LNCaP clone FGC (cell line): ENCODE data around the gene PDE2A.

Experiments used
- DNase-seq: peaks from one replicate; pipeline ENCODE4 v3.0.0-alpha.2; 2011; ENCODE audit warnings: low read depth
- H3K4me3 ChIP-seq: 2 replicates; pipeline ENCODE4 v1.5.1; 2011; ENCODE audit warnings: mild to moderate bottlenecking, low read depth, low read length, control low read depth
- TF ChIP-seq, protein P1 (sequence below): IDR thresholded peaks from 2 replicates; pipeline ENCODE4 v1.5.1; 2012; ENCODE audit warnings: mild to moderate bottlenecking; ENCODE audit not compliant: control insufficient read depth, insufficient read depth; ENCODE audit errors: extremely low read depth

Gene PDE2A

GRCh38 chr11:72705442-72706365 is 31.5 kb upstream of the PDE2A start:
- no peak for DNase-seq
- no peak overlapping the region for H3K4me3 ChIP-seq
- TF ChIP-seq, protein P1, sequence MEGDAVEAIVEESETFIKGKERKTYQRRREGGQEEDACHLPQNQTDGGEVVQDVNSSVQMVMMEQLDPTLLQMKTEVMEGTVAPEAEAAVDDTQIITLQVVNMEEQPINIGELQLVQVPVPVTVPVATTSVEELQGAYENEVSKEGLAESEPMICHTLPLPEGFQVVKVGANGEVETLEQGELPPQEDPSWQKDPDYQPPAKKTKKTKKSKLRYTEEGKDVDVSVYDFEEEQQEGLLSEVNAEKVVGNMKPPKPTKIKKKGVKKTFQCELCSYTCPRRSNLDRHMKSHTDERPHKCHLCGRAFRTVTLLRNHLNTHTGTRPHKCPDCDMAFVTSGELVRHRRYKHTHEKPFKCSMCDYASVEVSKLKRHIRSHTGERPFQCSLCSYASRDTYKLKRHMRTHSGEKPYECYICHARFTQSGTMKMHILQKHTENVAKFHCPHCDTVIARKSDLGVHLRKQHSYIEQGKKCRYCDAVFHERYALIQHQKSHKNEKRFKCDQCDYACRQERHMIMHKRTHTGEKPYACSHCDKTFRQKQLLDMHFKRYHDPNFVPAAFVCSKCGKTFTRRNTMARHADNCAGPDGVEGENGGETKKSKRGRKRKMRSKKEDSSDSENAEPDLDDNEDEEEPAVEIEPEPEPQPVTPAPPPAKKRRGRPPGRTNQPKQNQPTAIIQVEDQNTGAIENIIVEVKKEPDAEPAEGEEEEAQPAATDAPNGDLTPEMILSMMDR, result no peak

GRCh38 chr11:72704783-72705265 is 30.6 kb upstream of the PDE2A start:
- DNase-seq, result no peak
- TF ChIP-seq, protein P1, result no peak
- H3K4me3 ChIP-seq, result no peak overlapping the region

DNA sequence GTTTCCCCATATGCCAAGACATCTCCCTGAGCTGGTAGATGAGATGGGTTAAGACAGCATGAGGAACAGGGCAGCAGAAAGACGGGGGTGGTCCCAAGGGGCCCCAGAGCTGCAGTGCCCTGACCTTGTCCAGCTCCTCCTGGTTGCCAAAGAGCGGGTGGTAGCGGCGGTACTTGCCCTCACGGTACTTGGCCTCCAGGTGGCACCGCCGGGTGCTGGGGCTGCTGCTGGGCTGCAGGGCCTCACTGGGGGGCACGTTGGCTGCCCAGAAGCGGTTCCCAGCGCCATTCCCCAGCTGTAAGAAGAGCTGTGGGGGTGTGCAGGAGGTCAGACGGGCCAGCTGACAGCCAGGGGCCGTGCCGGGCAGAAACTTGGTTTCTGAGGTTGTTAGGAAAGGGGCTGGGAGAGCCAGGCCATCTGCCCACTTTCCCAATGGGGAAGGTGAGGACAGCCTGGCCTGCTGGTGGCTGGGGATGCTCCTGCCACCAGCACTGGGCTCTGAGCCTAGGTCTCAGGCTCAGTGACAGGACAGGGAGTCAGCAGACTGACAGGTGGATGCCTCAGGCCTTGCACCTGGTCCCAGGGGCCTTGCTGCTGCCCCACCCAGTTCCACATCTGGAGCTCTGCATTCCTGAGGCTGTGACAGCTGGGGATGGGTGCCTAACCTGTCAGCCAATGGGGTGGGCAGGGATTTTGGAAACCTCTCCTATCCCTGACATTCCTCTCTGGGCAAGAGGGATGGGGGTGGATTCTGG is 30.0 kb upstream of the PDE2A start:
- no peak for DNase-seq
- TF ChIP-seq, protein P1, result no peak
- H3K4me3 ChIP-seq, result no peak overlapping the region

GRCh38 chr11:72703267-72704008 is 29.2 kb upstream of the PDE2A start:
- no peak for DNase-seq
- TF ChIP-seq, protein P1, result no peak
- no peak overlapping the region for H3K4me3 ChIP-seq

- no peak for DNase-seq
- no peak overlapping the region for H3K4me3 ChIP-seq
- TF ChIP-seq, protein P1, result no peak
Measured at GRCh38 chr11:72702577-72703241, 28.5 kb upstream of the PDE2A start.

DNA sequence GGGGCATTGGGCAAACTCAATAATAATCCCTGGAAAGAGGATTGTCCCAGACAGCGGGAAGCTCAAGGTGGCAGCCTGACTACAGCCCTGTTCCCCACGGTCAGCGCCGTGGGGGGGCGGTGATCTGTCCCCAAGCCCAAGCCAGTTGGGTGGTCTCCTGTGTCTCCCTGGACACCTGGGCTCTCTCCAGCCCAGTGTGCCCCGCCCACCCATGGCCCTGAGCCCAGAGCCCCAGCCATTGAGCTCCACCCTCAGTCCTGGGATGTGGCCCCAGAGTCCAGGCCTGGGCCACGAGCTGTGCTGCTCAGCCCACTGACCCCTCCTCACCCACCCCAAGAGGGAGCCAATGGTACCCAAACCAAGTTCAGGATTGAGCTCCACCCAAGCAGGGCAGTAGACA is 27.9 kb upstream of the PDE2A start:
- no peak for DNase-seq
- TF ChIP-seq, protein P1, result no peak
- no peak overlapping the region for H3K4me3 ChIP-seq
